ENCODE data around the gene SART3.
"Not testable (repeated sequence)": the region's sequence is repeated elsewhere in the genome, so short reads cannot be mapped to it uniquely, and the experiment has no call there.

The SART3 gene

GRCh38 chr12:108581311-108582227, 20.6 kb upstream of the SART3 start:
- DNase-seq (ENCODE audit: low read depth), result no peak

- no peak for DNase-seq (ENCODE audit: low read depth)
Observed at GRCh38 chr12:108580531-108580930, 19.6 kb upstream of the SART3 start.

- no peak for DNase-seq (ENCODE audit: low read depth)
Observed at GRCh38 chr12:108578813-108579212, 17.8 kb upstream of the SART3 start.

- DNase-seq (ENCODE audit: low read depth), result no peak
Observed at GRCh38 chr12:108578264-108578663, 17.3 kb upstream of the SART3 start.

GRCh38 chr12:108577458-108577857, 16.5 kb upstream of the SART3 start:
- no peak for DNase-seq (ENCODE audit: low read depth)

- no peak for DNase-seq (ENCODE audit: low read depth)
Observed at GRCh38 chr12:108576660-108577234, 15.8 kb upstream of the SART3 start.

GRCh38 chr12:108575199-108575912, 14.4 kb upstream of the SART3 start:
- no peak for DNase-seq (ENCODE audit: low read depth)

- not testable (repeated sequence) for DNase-seq (ENCODE audit: low read depth)
Observed at GRCh38 chr12:108574276-108574675, 13.3 kb upstream of the SART3 start.

GRCh38 chr12:108573317-108573716, 12.3 kb upstream of the SART3 start:
- no peak for DNase-seq (ENCODE audit: low read depth)

GRCh38 chr12:108572166-108572790, 11.3 kb upstream of the SART3 start:
- DNase-seq (ENCODE audit: low read depth), result no peak

- DNase-seq (ENCODE audit: low read depth), result no peak
Observed at GRCh38 chr12:108571609-108572165, 10.7 kb upstream of the SART3 start.

GRCh38 chr12:108570743-108571608, 10.0 kb upstream of the SART3 start:
- no peak for DNase-seq (ENCODE audit: low read depth)

GRCh38 chr12:108568338-108569154, 7.6 kb upstream of the SART3 start:
- DNase-seq (ENCODE audit: low read depth), result no peak

- DNase-seq (ENCODE audit: low read depth), result no peak
Observed at GRCh38 chr12:108567406-108568337, 6.7 kb upstream of the SART3 start.

- DNase-seq (ENCODE audit: low read depth), result no peak
Observed at GRCh38 chr12:108566452-108566851, 5.5 kb upstream of the SART3 start.

GRCh38 chr12:108565976-108566375, 5.0 kb upstream of the SART3 start:
- no peak for DNase-seq (ENCODE audit: low read depth)

GRCh38 chr12:108565146-108565545, 4.2 kb upstream of the SART3 start:
- no peak for DNase-seq (ENCODE audit: low read depth)

GRCh38 chr12:108564724-108565123, 3.8 kb upstream of the SART3 start:
- DNase-seq (ENCODE audit: low read depth), result peak; percentile 49

GRCh38 chr12:108563804-108564151, 2.8 kb upstream of the SART3 start:
- DNase-seq (ENCODE audit: low read depth), result no peak

Measured in CMK (cell line).